GM10248 (cell line): ENCODE data around the gene DDIT4L.

ENCODE experiments used
- CTCF ChIA-PET: fragments of 300-600 bp; sonication (Branson Sonifier 250); formaldehyde crosslinking; extraction: SDS; loops from one replicate; lab custom pipeline; 2021; ENCODE audit warnings: antibody characterized with exemption; lab: Yijun Ruan, JAX
- POLR2A ChIA-PET: fragments of 350-650 bp; sonication (Branson Sonifier 250); formaldehyde crosslinking; extraction: SDS; loops from one replicate; lab custom pipeline; 2020; ENCODE audit warnings: antibody characterized with exemption; lab: Yijun Ruan, JAX
- DNase-seq: peaks from one replicate; pipeline ENCODE4 v3.0.0; 2012; ENCODE audit errors: extremely low spot score
- CTCF ChIP-seq: IDR thresholded peaks from 2 replicates; pipeline ENCODE4 v1.5.1; 2012; ENCODE audit warnings: mild to moderate bottlenecking, low read depth; ENCODE audit errors: extremely low read depth, missing control alignments, control extremely low read depth

The DDIT4L gene

DNA sequence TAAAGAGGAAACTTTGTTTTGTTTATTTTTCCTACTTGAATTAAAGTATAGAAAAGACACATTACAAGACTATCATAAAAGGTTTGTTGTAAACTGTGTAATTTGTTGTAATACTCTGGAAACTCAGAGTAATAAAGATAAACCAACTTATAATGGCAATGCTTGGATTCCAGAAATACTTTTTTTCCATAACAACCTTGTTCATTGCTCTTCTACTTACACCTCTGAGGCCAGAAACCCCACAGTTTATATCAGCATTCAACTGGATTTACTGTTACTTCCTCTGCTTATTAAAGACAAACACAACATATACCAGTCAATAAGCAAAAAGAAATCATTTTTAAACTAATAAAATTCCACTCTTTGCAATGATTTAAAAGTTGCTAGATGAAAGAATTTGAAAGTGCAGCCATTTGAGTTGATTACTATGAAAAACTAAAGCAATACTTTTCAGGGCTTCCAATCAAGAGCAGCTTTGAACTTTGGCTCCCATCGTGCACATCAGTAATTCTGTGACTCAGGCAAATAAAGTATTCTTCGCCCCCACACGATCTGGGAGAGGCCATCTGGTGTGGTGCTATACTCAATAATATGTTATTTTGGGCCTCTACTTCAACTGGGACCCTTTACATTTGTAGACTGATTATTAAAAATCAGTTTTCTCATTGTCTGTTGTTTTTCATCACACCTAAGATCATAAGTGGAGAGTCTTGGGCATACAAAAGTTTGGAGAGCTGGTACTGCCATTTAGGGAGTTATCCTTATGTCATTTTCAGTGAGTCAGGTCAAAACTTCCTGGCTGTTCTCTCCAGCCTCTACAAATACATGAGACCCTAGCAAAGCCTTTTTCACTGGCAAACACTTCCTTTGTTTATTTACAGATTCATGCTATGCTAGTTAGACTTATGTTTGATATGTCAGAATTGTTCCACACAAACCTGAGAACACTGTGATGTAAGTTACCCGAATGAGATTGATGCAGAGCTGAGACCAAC lies 20.5 kb downstream of the DDIT4L start:
- DNase-seq: no peak
- ChIA-PET POLR2A (no interaction called here), CTCF (no interaction called here)
- no peak for TF ChIP-seq CTCF

DNA sequence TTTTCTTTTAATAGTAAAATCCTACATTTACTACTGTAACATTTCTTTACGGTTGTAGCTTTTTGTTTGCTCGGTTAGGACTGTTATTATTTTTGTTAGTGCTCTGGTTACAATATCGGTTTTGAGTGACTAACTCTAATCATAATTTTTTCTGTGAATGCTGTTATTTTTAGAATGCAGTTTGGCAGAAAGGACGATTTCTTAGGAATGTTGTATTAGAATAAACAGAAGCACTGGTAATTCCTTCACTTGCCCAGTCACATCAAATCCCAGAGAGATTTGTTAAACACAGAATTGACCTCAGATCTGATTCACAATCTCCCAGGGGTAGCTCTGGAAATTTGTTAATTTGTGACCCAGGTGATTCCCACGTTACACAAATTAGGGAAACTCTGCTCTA lies 21.7 kb downstream of the DDIT4L start:
- no peak for TF ChIP-seq CTCF
- CTCF ChIA-PET: interaction anchor here (0.6 kb wide), 1 partner anchor 66 kb away, joined by 3 read pairs; no protein-coding TSS in a partner anchor
- POLR2A ChIA-PET: no interaction called here
- no peak for DNase-seq

GRCh38 chr4:100166297-100167039 lies 23.8 kb downstream of the DDIT4L start:
- no peak for DNase-seq
- TF ChIP-seq CTCF: no peak
- POLR2A ChIA-PET: no interaction called here
- CTCF ChIA-PET: no interaction called here

DNA sequence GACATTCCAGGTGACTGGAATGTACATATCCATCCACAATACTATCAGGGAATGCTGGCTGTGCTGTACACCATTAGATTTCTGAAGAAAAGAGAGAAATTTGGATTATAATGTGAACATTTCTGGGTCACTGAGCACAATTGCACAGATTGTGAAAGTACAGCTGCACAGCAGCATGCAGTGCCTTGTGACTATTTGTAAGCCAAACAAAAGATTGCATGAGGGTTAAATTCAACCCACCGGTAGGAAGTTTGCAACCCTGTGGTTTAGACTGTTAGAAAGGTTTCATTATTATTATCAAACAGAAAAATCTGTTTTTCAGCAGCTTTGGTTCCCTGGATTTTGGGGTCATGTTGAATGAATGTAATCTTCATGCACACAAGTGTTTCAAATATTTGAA lies 24.5 kb downstream of the DDIT4L start:
- DNase-seq: no peak
- POLR2A ChIA-PET: no interaction called here
- no peak for TF ChIP-seq CTCF
- CTCF ChIA-PET: no interaction called here

GRCh38 chr4:100164808-100165760 lies 25.2 kb downstream of the DDIT4L start:
- POLR2A ChIA-PET: no interaction called here
- no peak for TF ChIP-seq CTCF
- no peak for DNase-seq
- CTCF ChIA-PET: no interaction called here
